GM12891 (cell line): ENCODE measurements around the gene GRIK4.

Experiments
- POLR2A ChIP-seq: IDR thresholded peaks from 2 replicates; pipeline ENCODE4 v1.6.1; 2011; ENCODE audit warnings: low read depth, low read length, control low read depth
- POLR2AphosphoS5 ChIP-seq: IDR thresholded peaks from 2 replicates; pipeline ENCODE4 v1.6.1; 2011; ENCODE audit warnings: low read depth, low read length, control low read depth
- TAF1 ChIP-seq: IDR thresholded peaks from 2 replicates; pipeline ENCODE4 v1.6.1; 2011; ENCODE audit warnings: low read depth, low read length, control low read depth

DNA sequence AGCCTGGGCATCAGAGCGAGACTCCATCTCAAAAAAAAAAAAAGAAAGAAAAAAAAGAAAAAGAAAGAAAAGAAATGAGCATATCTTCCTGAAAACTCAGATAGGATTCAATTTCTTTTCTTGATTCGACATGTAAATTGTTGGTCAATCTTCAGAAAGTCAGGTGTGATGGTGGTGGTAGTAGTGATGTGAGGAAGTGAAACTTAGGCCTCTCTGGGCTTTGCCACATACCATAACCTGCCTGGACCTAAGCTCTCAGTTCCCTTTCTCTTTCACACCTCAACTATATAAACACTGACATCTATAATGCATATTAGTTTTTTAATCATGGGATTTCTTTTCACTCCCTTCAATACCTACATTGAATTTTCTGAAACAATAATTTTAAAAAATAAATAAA is 414.4 kb downstream of the GRIK4 start:
- TF ChIP-seq POLR2AphosphoS5 (no peak), POLR2A (no peak), TAF1 (no peak)
